Upper lobe of left lung (tissue), 4 donors: ENCODE measurements around the gene MKNK1.

Source experiments
- EP300 ChIP-seq, 4 donors: sonication (generic); formaldehyde crosslinking; IDR thresholded peaks; one replicate each; pipeline ENCODE4 v1.5.1; 2017; ENCODE audit warnings: antibody characterized with exemption in 4 of 4, control low read depth in 2 of 4
- POLR2AphosphoS5 ChIP-seq, 2 donors: sonication (generic); formaldehyde crosslinking; IDR thresholded peaks; one replicate each; pipeline ENCODE4 v1.5.1; 2017; ENCODE audit warnings: antibody characterized with exemption in 2 of 2

GRCh38 chr1:46647611-46648010 lies 43.5 kb upstream of the MKNK1 start:
- TF ChIP-seq POLR2AphosphoS5 (IDR thresholded peaks at IDR 0.05) (no peak), EP300 (IDR thresholded peaks at IDR 0.05) (no peak)
